Umbilical cord (tissue), 2 donors: ENCODE results near the gene ASB15. TPM values are rescaled to one million over a fixed set of nuclear protein-coding genes. Genes with fewer than 3 reads are reported as not detected.
"Not testable (repeated sequence)": the region's sequence is repeated elsewhere in the genome, so short reads cannot be mapped to it uniquely, and the experiment has no call there.

Experiments
- DNase-seq: peaks from one replicate; pipeline ENCODE4 v3.0.0-alpha.2; 2015; ENCODE audit warnings: low spot score
- total RNA-seq: library from RNA; depleted of rRNA; stranded (reverse); fragments of >200 nt; gene quantifications from one replicate; pipeline ENCODE4 v1.2.3, GENCODE V29; 2014; ENCODE audit warnings: low replicate concordance; ENCODE audit not compliant: insufficient read depth

ASB15 gene
- 0.96 TPM for total RNA-seq

GRCh38 chr7:123601530-123601929 is at the start of gene ASB15:
Gene ASB15 (plus strand): TSS chr7:123601821. CDS start chr7:123614503, 12,682 bp downstream.
- DNase-seq: no peak

DNA sequence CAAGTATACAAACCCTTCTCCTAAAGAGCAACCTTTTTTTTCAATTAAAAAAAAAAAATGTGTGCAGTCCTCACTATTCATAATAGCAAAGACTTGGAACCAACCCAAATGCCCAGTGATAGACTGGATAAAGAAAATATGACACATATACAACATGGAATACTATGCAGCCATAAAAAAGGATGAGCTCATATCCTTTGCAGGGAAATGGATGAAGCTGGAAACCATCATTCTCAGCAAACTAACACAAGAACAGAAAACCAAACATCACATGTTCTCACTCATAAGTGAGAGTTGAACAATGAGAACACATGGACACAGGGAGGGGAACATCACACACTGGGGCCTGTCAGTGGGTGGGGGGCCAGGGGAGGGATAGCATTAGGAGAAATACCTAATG is 49.5 kb upstream of the ASB15 start:
- not testable (repeated sequence) for DNase-seq

- no peak for DNase-seq
These were observed 49.0 kb upstream of the ASB15 start for GRCh38 chr7:123552641-123553040.

DNA sequence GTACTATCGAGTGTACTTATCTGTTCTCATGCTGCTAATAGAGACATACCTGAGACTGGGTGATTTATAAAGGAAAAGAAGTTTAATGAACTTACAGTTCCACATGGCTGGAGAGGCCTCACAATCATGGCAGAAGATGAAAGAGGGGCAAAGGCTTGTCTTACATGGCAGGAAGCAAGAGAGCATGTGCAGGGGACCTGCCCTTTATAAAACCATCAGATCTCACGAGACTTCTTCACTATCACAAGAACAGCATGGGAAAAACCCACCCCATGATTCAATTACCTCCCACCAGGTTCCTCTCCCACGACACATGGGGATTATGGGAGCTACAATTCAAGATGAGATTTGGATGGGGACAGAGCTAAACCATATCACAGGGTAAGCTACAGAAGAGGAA is 48.5 kb upstream of the ASB15 start:
- no peak for DNase-seq

DNA sequence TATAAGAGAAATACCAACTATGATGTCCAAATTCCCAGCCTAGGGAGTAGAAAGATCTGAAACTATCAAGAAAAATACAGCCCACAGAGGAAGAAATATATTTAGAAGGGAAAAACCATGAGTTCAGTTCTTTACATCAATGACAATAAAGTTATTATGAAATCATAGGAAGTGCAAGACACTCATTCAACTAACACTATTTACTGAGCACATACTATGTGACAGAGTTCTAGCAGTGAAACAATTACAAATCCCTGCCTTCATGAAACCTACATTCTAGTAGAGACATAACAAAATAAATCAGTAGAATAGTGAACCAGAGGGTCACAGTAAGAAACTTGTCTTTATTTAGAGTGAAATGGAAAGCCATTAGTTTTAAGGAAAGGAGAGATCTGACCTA is 46.1 kb upstream of the ASB15 start:
- DNase-seq: no peak

DNA sequence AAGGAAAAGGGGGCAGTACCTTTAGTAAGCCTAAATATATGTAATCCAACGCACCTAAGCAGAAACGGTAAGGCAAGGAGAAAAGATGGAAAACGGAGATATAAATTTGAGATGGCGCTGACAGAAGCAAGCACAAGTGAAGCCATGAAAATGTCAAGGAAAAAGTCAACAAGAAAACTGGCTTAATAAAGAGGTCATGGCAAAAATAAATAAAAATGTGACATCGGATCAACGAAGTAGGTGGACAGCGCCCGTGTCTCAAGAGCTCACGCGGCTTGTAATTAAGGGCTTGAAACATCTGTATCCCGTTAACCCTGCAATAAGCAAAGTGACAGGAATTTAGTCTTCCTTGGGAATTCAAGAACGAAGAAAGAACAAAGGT is 44.6 kb upstream of the ASB15 start:
- peak; percentile 24 for DNase-seq

GRCh38 chr7:123557398-123558288 is 44.0 kb upstream of the ASB15 start, which contains the start of gene NDUFA5:
Gene NDUFA5 (minus strand): TSS chr7:123557818. CDS start chr7:123557795, 23 bp downstream.
- peak; percentile 100 for DNase-seq

DNA sequence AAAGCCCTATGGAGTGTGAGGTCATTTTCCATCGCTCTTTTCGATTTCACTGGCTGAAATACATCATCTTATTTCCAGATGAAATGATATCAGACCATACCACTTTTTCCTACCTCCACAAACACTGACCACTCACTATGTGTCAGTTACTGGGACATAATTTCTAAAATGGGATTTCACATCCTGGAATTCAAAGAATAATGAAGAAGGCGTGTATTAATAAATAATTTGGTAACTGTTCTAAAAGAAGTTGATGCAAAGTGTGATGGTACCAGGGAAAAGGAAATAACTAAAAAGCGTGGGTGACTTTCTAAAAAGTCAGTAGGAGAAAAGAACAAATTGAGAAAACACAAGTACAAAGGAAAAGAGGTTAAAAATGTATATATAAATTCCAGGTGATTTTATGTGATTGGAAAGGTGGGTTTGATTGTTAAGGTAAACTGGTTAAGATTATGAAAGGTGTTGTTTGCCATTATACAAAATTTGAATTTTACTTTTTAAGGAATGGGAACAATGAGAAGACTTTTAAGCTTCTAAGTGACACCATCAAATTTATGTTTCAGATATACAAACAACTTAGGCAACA is 43.2 kb upstream of the ASB15 start:
- DNase-seq: no peak

DNA sequence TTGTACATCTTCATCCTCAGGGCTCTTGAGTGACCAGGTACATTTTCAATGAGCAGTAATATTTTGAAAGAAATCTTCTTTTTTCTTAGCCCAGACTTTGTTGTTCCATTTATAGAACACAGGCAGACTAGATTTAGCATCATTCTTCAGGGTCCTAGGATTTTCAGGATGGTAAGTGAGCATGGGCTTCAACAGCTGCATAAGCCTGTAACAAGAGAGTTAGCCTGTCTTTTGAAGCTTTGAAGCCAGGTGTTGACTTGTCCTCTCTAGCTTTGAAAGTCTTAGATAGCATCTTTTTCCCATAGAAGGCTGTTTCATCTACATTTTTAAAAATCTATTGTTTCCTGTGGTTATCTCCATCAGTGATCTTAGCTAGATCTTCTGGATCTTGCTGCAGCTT is 39.5 kb upstream of the ASB15 start:
- DNase-seq: no peak

GRCh38 chr7:123569352-123570010 is 32.1 kb upstream of the ASB15 start:
- no peak for DNase-seq

GRCh38 chr7:123570390-123571182 is 31.0 kb upstream of the ASB15 start:
- no peak for DNase-seq

DNA sequence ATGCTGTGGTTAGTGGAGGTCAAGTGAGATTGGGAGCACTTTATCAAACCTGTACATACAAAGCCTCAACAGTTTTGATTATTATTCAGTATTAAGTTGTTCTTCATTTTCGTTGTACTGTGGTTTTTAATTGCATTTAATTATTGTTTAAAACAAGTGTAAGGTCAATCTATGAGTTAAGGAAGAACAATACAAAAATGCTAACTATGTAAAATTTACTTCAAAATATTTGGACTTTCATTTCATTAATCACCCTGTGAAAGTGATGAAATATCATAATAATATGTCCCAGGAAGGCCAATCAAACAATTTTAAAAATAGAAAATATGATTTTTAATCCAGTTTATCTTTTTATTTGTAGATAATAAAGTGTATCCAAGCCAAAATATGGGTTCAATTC is 30.4 kb upstream of the ASB15 start:
- no peak for DNase-seq

DNA sequence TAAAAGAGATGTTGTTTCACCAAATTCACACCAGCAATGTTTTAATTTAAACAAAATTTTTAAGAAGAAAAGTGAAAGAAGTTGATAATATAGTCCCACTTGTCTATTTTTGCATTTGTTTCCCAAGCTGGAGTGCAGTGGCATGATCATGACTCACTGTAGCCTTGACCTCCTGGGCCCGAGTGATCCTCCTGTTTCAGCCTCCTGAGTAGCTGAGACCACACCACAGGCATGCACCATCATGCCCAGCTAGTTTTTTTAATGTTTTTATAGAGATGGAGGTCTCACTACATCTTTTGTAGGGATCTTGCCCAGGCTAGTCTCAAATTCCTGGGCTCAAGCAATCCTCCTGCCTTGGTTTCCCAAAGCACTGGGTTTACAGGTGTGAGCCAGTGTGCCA is 29.9 kb upstream of the ASB15 start:
- no peak for DNase-seq

GRCh38 chr7:123573341-123573740 is 28.3 kb upstream of the ASB15 start:
- DNase-seq: no peak

GRCh38 chr7:123573896-123574467 is 27.6 kb upstream of the ASB15 start:
- DNase-seq: no peak

DNA sequence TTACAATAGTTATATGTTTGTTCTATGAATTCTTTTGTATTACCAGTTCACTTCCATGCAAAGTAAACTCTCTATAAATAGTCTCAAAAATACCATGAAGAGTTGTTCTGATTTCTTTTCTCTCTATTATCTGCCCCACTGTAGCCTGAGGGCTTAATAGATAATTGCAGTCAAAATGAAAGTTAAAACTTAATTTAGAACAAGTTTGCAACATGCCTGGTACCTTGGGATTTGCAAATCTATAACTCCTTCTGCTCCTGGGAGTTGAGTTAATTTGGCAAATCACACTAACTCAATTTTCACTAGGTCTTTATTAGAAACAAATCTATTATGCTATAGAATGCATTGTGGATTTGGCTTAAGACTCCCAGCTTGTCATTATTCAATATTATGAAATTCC is 22.2 kb upstream of the ASB15 start:
- DNase-seq: no peak

DNA sequence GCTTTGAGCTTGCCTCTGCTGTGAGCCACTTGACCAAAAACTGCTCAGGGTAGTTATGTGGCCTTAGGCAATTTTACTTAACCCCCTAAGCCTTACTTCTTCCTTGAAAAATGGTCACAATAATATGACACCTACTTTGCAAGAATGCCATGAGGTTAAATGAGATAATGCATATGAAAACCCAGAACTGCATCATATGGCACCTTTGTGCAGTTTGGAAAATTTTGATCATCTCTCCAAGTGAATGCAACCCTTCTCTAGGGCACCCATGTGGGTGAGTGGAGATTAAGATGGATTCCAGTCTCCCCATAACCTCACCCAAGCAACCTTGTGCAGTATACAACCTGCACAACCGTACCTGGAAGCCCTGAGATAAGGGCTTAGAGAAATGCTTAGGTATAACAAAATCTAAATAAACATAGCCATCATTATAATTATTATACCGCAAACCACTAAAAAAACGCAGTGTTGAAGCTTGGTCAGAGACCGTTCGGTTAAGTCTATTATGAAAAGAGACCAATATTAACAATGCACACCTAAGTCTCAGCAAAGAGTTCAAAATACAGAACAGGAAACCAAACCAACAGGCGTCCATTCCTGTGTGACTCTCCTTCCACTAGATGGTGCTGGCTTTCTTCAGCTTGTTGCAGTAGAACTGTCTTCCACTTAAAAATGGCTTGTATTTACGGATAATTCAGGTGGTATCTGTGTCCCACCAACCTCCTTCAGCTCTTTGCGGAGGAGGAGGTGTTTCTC is 21.0 kb upstream of the ASB15 start:
- DNase-seq: peak; percentile 55

DNA sequence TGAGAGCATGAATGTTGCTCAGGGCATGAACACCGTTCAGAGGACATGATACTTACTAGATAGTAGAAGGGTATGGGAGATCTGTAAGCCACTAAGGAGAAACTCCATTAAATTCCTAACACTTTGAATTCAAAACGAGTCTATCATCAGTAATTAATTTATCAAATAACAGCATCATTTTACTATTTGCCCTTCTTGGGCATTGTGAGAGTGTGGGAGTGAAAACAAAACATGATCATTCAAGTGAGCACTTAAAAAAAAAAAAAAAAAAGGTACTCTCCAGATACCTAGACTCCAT is 20.5 kb upstream of the ASB15 start:
- DNase-seq: no peak

DNA sequence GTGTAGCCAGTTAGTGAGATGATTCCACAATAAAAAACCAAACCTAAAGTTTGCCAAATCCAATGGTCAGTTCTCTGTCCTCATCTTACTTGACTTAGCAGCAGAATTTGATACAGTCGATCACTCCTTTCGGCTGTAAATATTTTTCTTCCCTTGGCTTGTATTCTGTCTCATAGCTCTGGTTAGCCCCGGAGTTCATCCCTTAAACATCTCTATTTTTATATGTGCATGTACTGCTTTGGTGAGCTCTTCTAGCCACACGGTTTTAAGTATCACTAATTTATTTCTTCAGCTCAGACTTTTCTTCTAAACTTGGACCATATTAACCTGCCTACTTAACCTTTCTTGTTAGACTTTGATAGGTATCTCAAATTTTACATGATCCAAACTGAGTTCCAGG is 17.8 kb upstream of the ASB15 start:
- no peak for DNase-seq

GRCh38 chr7:123588376-123588775 is 13.2 kb upstream of the ASB15 start:
- DNase-seq: no peak

DNA sequence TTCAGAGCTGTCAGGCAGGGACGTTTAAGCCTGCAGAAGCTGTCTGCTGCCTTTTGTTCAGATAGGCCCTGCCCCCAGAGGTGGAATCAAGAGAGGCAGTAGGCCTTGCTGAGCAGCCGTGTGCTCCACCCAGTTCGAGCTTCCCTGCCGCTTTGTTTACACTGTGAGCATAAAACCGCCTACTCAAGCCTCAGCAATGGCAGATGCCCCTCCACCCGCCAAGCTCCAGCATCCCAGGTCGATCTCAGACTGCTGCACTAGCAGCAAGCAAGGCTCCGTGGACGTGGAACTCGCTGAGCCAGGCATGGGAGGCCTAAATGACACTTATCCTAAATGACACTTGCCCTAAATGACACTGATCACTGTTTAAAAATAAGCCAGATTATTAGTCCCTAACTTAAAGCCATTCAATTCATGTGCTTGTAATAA is 6.8 kb upstream of the ASB15 start:
- no peak for DNase-seq
